Neural cell (in vitro differentiated cells): ENCODE data around the gene POLE. TPM values are rescaled to one million over a fixed set of nuclear protein-coding genes. Genes with fewer than 3 reads are reported as not detected.

ENCODE experiments used
- H2AFZ ChIP-seq: fragments of 200-600, 300-800 bp; sonication (generic), shearing (Covaris generic); 2 replicates; pipeline ENCODE4 v1.6.0; 2014; ENCODE audit warnings: low read depth, mild to moderate bottlenecking, antibody characterized with exemption, low read length, moderate library complexity
- H3F3A ChIP-seq: fragments of 200-600 bp; shearing (Covaris generic); 2 replicates; pipeline ENCODE4 v1.6.1; 2016; ENCODE audit warnings: mild to moderate bottlenecking, moderate library complexity, mixed read lengths, antibody characterized with exemption, low read length; ENCODE audit not compliant: insufficient read depth, poor library complexity, severe bottlenecking
- H3K27ac ChIP-seq: fragments of 200-600, 300-800 bp; sonication (generic), shearing (Covaris generic); 2 replicates; pipeline ENCODE4 v1.5.1; 2014; ENCODE audit warnings: mild to moderate bottlenecking, low read length, moderate library complexity
- H3K27me3 ChIP-seq: fragments of 300-800, 200-600 bp; sonication (generic), shearing (Covaris generic); 2 replicates; pipeline ENCODE4 v1.6.0; 2014; ENCODE audit warnings: mild to moderate bottlenecking, low read depth, low read length, moderate library complexity; ENCODE audit not compliant: insufficient read depth
- H3K36me3 ChIP-seq: fragments of 300-800, 200-600 bp; sonication (generic), shearing (Covaris generic); 2 replicates; pipeline ENCODE4 v1.5.1; 2014; ENCODE audit warnings: mild to moderate bottlenecking, antibody characterized with exemption, low read length, moderate library complexity; ENCODE audit not compliant: insufficient read depth
- H3K4me2 ChIP-seq: fragments of 300-800, 200-600 bp; sonication (generic), shearing (Covaris generic); 2 replicates; pipeline ENCODE4 v1.6.0; 2014; ENCODE audit warnings: mild to moderate bottlenecking, low read length
- H3K4me3 ChIP-seq: fragments of 300-800, 200-600 bp; sonication (generic), shearing (Covaris generic); 2 replicates; pipeline ENCODE4 v1.5.1; 2014; ENCODE audit warnings: mild to moderate bottlenecking, low read length, moderate library complexity
- H3K79me2 ChIP-seq: fragments of 200-600 bp; shearing (Covaris generic); replicated peaks from 2 replicates; pipeline ENCODE4 v1.6.0; 2014; ENCODE audit warnings: mild to moderate bottlenecking, low read length, moderate library complexity; ENCODE audit not compliant: insufficient read depth
- H3K9ac ChIP-seq: fragments of 300-800, 200-600 bp; sonication (generic), shearing (Covaris generic); 2 replicates; pipeline ENCODE4 v1.6.1; 2016; ENCODE audit warnings: mild to moderate bottlenecking, low read length, mixed read lengths
- H3K9me2 ChIP-seq: fragments of 200-600 bp; shearing (Covaris generic); 2 replicates; pipeline ENCODE4 v1.6.1; 2016; ENCODE audit warnings: mild to moderate bottlenecking, low read length, mixed read lengths; ENCODE audit not compliant: insufficient read depth
- H3K9me3 ChIP-seq: fragments of 200-600, 300-800 bp; sonication (generic), shearing (Covaris generic); 2 replicates; pipeline ENCODE4 v1.6.1; 2016; ENCODE audit warnings: mild to moderate bottlenecking, mixed run types, low read length, moderate library complexity, mixed read lengths
- H4K20me1 ChIP-seq: fragments of 200-600 bp; shearing (Covaris generic); 2 replicates; pipeline ENCODE4 v1.6.1; 2016; ENCODE audit warnings: mild to moderate bottlenecking, mixed run types; ENCODE audit not compliant: insufficient read depth
- EP300 ChIP-seq: fragments of 450-650 bp; conservative IDR thresholded peaks from 2 replicates; pipeline ENCODE4 v1.6.1; 2014; ENCODE audit warnings: antibody characterized with exemption, mild to moderate bottlenecking, moderate library complexity; ENCODE audit not compliant: poor library complexity, severe bottlenecking
- EZH2 ChIP-seq: fragments of 200-600, 300-800 bp; shearing (Covaris generic), sonication (generic); IDR thresholded peaks from 2 replicates; pipeline ENCODE4 v1.6.1; 2014; ENCODE audit warnings: antibody characterized with exemption, low read length, borderline replicate concordance, mild to moderate bottlenecking; ENCODE audit not compliant: insufficient read depth, poor library complexity, severe bottlenecking
- MXI1 ChIP-seq: fragments of 450-650 bp; conservative IDR thresholded peaks from 2 replicates; pipeline ENCODE4 v1.6.1; 2014; ENCODE audit warnings: antibody characterized with exemption, mild to moderate bottlenecking; ENCODE audit not compliant: poor library complexity, severe bottlenecking
- POLR2AphosphoS5 ChIP-seq: IDR thresholded peaks from 2 replicates; pipeline ENCODE4 v1.6.1; 2012
- RAD21 ChIP-seq: fragments of 450-650 bp; conservative IDR thresholded peaks from 2 replicates; pipeline ENCODE4 v1.6.1; 2014; ENCODE audit warnings: antibody characterized with exemption, mild to moderate bottlenecking, moderate library complexity
- SMC3 ChIP-seq: fragments of 450-650 bp; conservative IDR thresholded peaks from 2 replicates; pipeline ENCODE4 v1.6.1; 2014; ENCODE audit warnings: antibody characterized with exemption, mild to moderate bottlenecking, moderate library complexity; ENCODE audit not compliant: poor library complexity
- TAF1 ChIP-seq: IDR thresholded peaks from 2 replicates; pipeline ENCODE4 v1.6.1; 2012; ENCODE audit warnings: low read depth
- polyA plus RNA-seq: library from polyadenylated mRNA; depleted of rRNA; stranded (reverse); fragments of >200 nt; gene quantifications from 2 replicates; pipeline ENCODE4 v1.2.3, GENCODE V29; 2014
- TF ChIP-seq, protein P1 (sequence below): fragments of 450-650 bp; IDR thresholded peaks from 2 replicates; pipeline ENCODE4 v1.5.1; 2014; ENCODE audit warnings: antibody characterized with exemption, mild to moderate bottlenecking, moderate library complexity; ENCODE audit not compliant: poor library complexity, severe bottlenecking
- TF ChIP-seq, protein P2 (sequence below): IDR thresholded peaks from 2 replicates; pipeline ENCODE4 v1.6.1; 2012; ENCODE audit warnings: borderline replicate concordance

Gene POLE
- polyA plus RNA-seq, 1 donor from 2014 or later: 8.5 TPM

DNA sequence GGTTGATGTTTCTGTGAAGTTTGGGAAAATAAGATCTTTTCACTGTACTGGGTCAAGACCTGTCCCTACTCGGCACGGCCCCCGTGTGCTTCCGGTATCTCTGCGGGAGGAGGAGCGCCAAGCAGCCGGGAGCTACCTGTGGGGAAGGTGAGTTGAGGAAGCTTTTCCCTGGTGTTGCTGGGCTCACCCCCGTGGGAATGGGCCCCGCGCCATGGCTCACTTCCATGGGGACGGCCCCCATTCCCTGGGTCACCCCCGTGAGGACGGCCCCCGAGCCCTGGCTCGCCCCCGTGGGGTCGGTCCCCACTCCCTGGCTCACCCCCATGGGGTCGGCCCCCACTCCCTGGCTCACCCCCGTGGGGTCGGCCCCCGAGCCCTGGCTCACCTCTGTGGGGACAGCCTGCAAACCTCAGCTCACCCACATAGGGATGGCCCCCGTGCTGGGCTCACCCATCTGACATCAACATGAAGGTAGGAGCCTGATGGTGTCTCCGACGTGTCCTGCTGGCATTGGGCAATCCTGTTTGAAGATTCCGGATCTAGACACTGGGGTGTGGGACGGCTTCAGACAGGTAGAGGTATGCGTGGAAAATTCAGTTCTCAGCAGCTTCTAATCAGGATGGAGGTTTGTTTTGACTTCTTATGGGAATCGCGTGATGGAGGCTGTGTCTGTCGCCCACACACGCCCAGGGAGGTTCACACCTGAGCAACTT, 85.8 kb downstream of the POLE start:
- Histone ChIP-seq H3K4me2 (no peak overlapping the region), H2AFZ (no peak overlapping the region), H3F3A (peaks cover 4% of the 10 kb centered on the region), H3K9ac (no peak overlapping the region), H3K4me3 (no peak overlapping the region), H4K20me1 (no peaks in the 10 kb centered on the region), H3K27ac (no peak overlapping the region), H3K27me3 (no peaks in the 10 kb centered on the region), H3K36me3 (no peaks in the 10 kb centered on the region), H3K9me2 (no peaks in the 10 kb centered on the region), H3K79me2 (no peaks in the 10 kb centered on the region), H3K9me3 (no peaks in the 10 kb centered on the region)
- TF ChIP-seq EP300 (no peak), POLR2AphosphoS5 (no peak), TAF1 (no peak), EZH2 (no peak), SMC3 (no peak), MXI1 (no peak), RAD21 (no peak)
- TF ChIP-seq, protein P1, sequence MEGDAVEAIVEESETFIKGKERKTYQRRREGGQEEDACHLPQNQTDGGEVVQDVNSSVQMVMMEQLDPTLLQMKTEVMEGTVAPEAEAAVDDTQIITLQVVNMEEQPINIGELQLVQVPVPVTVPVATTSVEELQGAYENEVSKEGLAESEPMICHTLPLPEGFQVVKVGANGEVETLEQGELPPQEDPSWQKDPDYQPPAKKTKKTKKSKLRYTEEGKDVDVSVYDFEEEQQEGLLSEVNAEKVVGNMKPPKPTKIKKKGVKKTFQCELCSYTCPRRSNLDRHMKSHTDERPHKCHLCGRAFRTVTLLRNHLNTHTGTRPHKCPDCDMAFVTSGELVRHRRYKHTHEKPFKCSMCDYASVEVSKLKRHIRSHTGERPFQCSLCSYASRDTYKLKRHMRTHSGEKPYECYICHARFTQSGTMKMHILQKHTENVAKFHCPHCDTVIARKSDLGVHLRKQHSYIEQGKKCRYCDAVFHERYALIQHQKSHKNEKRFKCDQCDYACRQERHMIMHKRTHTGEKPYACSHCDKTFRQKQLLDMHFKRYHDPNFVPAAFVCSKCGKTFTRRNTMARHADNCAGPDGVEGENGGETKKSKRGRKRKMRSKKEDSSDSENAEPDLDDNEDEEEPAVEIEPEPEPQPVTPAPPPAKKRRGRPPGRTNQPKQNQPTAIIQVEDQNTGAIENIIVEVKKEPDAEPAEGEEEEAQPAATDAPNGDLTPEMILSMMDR: no peak
- TF ChIP-seq, protein P2, sequence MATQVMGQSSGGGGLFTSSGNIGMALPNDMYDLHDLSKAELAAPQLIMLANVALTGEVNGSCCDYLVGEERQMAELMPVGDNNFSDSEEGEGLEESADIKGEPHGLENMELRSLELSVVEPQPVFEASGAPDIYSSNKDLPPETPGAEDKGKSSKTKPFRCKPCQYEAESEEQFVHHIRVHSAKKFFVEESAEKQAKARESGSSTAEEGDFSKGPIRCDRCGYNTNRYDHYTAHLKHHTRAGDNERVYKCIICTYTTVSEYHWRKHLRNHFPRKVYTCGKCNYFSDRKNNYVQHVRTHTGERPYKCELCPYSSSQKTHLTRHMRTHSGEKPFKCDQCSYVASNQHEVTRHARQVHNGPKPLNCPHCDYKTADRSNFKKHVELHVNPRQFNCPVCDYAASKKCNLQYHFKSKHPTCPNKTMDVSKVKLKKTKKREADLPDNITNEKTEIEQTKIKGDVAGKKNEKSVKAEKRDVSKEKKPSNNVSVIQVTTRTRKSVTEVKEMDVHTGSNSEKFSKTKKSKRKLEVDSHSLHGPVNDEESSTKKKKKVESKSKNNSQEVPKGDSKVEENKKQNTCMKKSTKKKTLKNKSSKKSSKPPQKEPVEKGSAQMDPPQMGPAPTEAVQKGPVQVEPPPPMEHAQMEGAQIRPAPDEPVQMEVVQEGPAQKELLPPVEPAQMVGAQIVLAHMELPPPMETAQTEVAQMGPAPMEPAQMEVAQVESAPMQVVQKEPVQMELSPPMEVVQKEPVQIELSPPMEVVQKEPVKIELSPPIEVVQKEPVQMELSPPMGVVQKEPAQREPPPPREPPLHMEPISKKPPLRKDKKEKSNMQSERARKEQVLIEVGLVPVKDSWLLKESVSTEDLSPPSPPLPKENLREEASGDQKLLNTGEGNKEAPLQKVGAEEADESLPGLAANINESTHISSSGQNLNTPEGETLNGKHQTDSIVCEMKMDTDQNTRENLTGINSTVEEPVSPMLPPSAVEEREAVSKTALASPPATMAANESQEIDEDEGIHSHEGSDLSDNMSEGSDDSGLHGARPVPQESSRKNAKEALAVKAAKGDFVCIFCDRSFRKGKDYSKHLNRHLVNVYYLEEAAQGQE: no peak

DNA sequence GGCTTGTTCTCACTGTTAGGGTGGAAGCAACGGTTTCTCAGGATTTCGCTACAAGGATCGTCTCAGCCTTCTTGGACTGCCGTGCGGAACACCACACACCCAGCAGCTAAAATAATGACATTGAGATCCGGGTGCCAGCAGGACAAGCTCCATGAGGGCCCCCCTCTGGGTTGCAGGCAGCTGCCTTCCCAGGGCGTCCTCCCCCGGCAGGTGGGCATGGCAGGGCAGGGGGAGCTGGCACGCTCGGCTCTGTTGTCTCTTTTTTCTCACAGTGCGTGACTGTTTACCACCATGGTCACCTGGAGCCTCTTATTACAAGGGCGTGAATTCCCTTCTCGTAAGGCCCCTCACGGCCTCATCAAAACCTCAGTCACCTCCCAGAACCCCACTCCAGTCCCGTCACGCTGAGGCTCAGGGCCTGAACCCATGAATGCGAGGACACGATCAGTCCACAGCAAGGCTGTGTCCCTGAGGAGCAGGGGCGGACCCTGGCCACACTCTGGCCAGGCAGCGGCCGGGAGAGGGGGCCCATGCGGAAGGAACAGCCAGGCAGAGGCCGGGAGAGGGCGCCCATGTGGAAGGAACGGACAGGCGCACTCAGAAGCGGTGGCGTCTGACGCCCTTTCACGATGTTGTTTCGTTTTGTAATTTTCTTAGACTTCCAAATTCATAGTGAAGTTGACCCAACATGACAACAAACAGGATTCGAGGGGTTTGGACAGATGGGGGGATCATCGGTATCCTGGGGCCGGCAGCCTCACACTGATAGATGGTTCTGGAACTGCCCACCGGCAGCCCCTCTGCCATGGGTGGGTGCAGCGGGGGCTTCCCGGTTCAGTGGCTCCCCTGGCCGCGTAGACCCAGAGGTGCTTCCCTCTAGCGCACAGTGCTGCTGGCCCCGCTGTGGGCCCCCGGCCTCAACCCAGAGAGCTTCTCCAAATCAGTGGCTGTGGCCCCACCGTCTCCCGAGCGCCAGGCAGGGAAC, 86.8 kb downstream of the POLE start:
- H3K79me2 ChIP-seq: no peaks in the 10 kb centered on the region
- no peak overlapping the region for H3K4me2 ChIP-seq
- H3K9ac ChIP-seq: no peak overlapping the region
- no peaks in the 10 kb centered on the region for H3K36me3 ChIP-seq
- no peak overlapping the region for H3K27ac ChIP-seq
- no peaks in the 10 kb centered on the region for H4K20me1 ChIP-seq
- peaks cover 4% of the 10 kb centered on the region for H3F3A ChIP-seq
- TF ChIP-seq, protein P2: no peak
- no peak for TF ChIP-seq TAF1
- TF ChIP-seq SMC3: no peak
- TF ChIP-seq MXI1: no peak
- TF ChIP-seq POLR2AphosphoS5: no peak
- TF ChIP-seq, protein P1: peak; percentile 18
- TF ChIP-seq EP300: no peak
- no peak overlapping the region for H3K4me3 ChIP-seq
- H3K9me2 ChIP-seq: no peaks in the 10 kb centered on the region
- no peaks in the 10 kb centered on the region for H3K9me3 ChIP-seq
- H3K27me3 ChIP-seq: no peaks in the 10 kb centered on the region
- H2AFZ ChIP-seq: no peak overlapping the region
